Astrocyte of the hippocampus (primary cell): ENCODE data around the gene CHRNB2.
A peak's percentile ranks its signal among the peaks of the same experiment; 100 is the strongest.

ENCODE experiments used
- DNase-seq: peaks from one replicate; pipeline ENCODE4 v3.0.0; 2011; ENCODE audit warnings: low read depth, low spot score

The CHRNB2 gene

DNA sequence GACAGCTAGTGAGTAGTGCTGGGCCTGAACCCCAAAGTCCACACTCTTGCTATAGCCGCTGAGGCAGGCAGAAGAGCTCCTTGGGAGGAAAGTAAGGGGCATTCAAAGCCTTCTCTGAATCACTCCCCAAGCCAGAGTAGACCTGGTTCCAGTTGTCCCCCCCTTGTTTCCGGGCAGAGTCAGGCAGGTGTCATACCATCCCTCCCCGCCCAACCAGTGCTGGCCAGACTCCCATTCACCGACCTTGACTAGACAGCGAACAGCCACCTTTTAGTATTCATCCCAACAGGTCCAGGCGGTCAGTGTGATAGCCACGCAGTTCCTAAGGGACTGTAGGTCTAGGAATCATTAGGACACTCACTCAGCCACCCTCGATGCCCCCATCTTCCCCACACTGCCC, 11.8 kb downstream of the CHRNB2 start:
- DNase-seq, result no peak

DNA sequence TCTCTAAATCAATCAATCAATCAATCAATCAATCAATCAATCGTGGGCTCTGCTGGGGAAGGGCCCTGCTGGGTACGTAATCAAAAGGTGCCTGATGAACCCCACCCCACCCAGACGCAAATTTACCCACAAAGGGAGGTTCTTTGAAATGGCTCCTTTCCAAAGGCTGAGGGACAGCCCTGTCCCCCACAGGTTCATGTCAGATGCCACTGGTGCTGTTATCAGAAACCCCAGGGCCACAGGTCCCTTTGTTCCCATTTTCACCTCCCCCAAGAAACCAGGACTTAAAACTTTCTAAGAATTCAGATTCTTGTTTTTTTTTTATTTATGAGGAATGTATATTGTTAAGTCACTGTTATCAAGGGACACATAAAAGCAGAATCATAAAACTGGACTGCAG, 14.2 kb downstream of the CHRNB2 start:
- no peak for DNase-seq

DNA sequence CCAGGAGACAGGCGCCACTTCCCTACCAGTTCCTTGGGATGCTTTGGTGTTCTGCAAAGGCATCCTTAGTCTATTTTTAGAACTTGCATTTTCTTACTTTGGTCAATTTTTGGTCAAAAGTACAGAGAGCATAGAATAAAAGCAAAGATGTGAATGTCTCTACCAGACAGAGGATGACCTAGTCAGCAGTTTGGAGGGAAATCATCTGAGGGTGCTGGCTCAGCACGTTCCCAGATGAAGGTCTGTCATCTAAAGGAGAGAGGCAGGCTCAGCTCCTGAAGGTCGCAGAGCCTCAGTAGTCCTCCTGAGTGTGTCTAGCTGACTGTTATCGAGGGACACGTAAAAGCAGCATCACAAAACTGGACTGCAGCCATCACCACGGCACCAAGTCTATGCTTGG, 15.3 kb downstream of the CHRNB2 start:
- no peak for DNase-seq

DNA sequence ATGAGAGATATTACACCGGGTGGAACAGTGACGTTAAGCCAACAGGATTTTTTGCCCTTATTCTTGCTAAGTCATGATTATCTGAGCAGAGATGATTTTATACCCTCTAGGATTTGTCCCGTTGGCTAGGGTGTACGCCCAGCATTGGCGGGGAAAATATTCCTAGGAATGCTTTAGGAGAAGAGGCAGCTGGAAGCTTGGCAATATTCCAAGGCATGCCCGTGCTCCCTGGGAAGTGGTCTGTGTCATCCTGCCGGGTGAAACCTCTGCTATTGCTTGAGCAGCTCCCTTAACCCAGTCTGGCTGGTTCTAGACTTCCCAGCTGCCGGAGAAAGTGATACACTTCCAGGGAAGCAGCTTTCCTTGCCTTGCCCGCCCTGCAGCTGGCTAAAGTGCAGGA, 16.2 kb downstream of the CHRNB2 start:
- peak; percentile 42 for DNase-seq

DNA sequence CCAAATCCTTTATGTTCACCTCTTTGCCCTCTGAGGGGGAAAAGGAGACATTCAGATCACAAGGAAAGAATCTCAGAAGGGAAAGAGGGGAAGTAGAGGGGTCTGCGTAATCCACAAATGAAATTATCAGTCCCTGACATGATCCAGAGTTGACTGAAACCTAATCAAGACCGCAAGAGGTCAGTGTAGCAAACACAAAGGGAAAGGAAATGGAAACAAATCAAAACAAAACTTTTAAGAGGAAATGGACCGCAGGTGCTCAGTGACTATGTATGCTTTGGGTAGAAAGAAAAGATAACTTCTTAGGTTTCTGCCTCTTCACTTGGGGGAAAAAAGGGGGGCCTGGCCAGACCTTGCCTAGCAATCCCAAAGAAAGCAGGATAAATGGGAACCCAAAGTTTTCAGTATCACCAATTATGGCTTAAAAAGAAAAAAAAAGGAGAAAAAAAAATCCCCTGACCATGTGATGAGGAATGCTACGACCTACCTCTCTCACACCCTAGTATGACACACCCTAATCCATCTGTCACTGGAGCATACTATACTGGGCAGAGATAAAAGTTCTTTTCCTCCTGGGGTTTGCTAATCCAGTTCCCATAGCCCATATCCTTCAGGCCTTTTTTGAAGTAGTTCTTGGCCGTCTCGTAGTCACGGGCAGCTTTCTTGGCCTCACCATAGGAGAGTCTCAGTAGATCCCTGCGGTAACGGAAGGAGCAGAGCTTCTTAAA, 16.9 kb downstream of the CHRNB2 start:
- no peak for DNase-seq

DNA sequence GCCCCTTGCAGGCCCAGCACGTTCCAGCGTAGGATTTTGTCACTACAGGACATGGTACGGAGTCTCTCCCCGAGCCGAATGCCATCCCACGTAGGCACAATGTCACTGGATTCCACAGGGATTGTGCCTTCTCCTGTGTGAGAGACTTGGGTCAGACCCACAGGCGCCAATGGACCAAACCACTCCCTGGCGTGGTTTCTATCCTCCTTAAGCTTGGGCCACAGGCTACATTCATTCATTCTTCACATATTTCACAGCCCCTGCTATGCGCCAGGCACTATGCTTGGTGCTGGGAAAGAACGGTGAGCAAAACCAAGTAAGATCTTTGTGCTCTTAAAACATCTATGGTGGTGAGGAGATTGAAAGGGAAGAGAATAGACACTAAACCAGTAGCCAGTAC, 18.7 kb downstream of the CHRNB2 start:
- DNase-seq, result peak; percentile 53

DNA sequence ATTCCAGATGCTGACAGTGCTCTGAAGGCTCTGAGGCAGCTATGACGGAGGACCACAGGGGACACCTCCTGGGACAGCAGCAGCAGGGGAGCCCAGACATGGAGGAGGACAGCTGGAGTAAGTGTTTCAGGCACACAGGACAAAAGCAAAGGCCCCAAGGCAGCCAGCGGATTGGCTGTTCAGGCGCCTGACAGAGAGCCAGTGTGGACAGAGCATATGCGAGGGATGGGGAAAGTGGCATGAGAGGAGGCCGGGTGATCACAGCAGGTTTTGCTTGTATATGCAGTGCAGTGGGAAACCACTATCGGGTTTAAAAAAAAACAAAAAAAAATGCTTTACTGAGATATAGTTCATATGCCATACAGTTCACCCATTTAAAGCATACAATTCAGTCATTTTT, 19.1 kb downstream of the CHRNB2 start:
- no peak for DNase-seq

DNA sequence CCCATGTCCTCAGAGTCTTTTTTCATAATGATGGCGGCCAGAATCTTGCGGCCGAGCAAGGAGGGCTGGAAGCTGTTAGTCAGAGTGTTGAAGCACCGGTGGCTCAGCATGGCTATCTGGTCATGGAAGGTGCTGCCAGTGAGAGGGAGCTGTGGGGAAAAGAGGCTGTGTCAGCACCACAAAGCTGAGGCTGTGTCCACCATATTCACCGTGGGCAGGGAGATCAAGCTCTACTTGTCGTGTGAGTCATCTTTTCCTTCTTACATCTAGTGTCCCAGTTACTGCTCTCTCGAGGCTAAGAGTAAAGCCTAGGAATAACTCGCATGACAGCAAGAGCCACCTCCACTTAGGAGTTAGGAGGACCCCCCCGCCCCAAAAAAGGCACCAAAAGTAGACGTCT, 22.2 kb downstream of the CHRNB2 start:
- DNase-seq, result no peak

DNA sequence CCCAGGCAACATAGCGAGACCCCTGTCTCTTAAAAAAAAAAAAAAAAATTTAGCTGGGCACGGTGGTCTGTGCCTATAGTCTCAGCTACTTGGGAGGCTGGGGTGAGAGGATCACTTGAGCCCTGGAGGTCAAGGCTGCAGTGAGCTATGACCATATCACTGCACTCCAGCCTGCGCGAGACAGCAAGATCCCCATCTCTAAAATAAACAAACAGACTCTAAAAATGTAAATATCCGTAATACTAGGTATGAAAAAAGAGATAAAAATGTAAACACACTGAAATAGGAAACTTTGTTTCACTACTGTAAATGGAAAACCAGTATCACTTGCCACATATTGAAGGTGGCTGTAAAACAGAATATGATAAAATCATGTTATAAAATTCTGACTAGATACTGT, 23.2 kb downstream of the CHRNB2 start:
- DNase-seq, result no peak

DNA sequence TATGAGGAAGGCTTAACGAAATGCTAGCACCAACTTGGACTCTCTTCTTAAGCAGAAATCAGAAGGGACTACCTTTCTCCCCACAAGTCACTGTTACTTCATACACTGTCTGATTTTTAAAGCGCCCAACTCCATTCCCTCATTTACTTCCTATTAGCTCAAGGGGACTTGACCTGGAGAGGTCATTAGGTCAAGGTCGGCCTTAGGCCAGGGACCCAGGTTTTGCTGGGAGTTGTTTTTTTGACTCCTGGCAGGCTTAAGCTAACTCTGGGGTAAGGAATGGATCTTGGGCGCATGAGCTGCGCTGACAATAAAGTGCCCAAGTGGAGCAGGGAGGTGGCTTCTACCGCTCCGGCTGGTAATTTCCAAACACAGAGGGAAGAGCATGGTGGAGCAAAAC, 23.6 kb downstream of the CHRNB2 start:
- DNase-seq, result no peak

DNA sequence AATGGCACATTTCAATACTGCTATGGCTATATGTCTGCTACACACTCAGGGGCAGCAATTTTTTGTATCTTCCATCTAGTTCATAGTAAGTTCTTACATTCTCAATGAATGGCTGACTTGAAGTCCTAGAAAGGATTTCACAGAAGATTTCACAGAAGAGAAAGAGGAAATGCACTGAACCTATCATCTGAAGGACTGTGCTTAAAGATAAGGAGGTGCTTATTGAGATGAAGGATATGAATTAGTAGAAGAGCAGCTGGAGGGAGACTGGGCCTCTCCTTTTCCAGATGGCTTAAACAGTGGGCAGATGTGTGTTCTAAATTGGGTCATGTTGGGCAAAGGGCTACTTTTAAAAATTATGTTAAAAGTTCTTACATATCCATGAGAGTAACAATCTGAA, 25.8 kb downstream of the CHRNB2 start:
- no peak for DNase-seq

DNA sequence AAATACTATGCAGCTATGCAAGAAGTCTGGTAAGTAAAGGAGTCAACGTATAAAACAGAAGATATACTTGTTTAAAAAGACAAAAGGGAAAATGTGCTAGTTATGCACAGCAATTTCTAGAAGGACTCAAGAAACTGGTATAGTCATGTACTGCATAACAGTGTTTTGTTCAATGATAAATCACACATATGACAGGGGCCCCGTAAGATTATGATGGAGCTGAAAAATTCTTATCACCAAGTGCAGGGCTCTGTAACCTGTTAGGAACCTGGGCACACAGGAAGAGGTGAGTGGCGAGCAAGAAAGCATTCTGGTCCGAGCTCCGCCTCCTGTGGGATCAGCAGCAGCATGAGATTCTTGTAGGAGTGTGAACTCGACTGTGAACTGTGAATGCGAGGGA, 27.2 kb downstream of the CHRNB2 start:
- DNase-seq, result no peak

DNA sequence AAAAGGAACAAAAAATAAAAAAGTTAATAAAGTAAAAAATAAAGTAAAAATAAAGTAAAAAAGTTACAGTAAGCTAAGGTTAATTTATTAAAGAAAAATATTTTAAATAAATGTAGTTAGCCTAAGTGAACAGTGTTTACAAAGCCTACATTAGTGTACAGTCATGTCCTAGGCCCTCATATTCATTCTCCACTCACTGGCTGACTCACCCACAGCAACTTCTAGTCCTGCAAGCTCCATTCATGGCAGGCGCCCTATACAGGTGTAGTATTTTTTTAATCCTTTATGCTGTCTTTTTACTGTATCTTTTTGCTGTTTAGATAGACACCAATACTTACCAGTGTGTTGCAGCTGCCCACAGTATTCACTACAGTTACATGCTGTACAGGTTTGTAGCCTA, 28.0 kb downstream of the CHRNB2 start:
- peak; percentile 53 for DNase-seq

DNA sequence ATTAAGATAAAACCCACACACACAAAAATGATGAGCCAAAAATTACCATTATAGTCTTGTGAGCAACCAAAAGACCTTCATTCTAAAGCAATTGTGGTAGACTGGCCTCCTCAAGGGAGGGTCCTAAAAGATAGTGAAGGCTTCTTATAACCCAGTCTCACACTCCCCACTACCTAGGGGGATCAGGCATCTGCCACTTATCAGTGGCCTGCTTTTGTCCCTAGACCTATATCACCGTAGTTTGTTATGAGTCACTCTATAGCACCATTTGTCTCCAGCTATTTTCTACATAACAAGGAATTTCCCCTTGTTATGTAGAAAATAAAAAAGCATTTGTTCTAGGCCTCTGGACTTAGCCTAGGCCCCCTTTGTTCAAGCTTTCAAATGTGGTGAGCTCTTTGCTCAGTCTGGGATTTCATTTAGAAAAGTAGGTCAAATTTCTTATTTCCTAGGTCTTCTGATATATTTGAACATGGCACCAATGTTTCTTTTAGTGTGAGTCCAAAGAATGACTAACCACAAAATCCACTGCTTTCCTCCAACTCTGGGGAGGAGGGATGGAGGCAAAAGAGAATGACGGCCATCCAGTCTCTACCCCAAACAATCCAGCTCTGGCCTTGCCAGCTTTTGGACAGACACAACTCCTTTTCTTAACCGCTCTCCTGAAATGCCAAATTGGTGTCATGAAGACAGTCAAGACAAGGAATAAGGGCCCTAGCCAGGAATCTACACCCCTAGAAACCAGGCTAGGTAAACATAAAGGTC, 31.5 kb downstream of the CHRNB2 start:
- peak; percentile 80 for DNase-seq

DNA sequence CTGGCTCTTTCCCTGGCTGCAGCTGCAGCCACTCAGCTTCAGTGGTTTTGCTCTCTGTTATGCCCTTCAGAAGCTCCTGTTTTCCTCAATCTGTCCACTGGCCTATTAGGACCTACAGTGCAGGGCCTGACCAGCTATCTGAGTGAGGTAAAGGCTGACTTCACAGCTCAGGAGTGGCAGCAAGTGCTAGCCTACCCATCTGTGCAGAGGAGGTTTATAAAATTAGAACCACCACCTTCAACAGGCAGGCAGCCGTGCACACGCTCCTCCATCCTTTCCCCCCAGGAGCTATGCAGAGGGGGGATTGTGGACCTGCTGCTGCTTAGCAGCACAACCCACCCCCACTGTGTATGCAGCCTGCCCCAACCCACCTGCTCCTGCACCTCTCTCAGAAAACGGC, 32.1 kb downstream of the CHRNB2 start:
- no peak for DNase-seq

DNA sequence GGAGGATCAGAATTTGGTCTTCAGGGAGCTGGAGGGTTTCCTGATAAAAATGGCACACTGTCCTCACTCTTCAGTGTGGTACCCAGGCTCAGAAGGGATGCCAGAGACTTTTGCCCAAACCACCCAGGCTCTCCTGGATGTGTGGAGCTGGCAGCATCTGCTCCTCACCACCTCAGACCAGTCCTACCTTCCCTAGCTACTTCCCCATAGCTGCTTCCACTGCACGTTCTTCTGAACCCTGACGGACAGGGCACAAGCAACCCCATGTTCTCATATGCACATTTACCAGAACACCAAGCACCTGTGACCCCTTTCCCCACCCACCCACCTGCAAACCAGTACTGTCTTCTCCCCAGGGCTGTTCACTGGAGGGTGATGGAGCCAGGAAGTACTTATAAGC, 35.7 kb downstream of the CHRNB2 start:
- DNase-seq, result no peak

DNA sequence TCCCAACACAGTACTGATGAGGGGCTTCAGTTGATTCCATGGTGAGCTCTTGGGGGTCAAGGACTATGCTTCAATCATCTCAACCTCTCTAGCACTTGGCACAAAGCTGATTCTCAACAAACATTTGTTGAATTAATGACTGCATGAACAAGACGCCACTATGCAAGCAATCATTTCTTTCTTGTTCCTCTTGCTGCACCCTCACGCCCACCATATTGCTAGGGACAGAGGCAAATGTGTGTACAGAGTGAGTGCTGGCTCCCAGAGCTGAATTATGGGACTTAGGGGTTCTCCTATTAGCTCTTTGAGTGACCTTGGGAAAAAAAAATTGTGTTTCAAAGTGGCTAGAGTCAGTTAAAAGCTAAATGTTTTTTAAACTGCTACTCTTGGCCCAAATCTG, 38.0 kb downstream of the CHRNB2 start:
- DNase-seq, result no peak

DNA sequence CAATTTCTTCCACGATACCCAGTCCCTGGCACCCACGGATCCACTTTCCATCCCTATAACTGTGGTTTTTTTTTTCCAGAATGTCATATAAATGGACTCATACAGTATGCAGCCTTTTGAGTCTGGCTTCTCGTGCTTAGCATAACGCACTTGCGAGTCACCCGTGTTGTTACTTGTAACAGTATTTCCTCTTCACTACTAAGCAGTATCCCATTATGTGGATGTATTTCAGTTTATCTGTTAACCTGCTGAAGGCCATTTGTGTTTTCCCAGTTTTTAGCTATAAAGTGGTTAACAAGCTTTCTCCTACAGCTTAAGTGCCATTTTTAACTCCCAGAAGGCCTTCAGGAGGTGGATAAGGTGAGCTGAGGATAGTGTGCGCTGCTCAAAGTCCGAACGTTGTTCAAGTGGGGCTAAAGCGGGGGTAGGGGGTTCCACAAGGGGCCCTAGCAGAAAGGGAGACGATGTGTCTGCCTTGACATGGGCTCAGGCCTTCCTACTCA, 39.6 kb downstream of the CHRNB2 start:
- peak; percentile 55 for DNase-seq

DNA sequence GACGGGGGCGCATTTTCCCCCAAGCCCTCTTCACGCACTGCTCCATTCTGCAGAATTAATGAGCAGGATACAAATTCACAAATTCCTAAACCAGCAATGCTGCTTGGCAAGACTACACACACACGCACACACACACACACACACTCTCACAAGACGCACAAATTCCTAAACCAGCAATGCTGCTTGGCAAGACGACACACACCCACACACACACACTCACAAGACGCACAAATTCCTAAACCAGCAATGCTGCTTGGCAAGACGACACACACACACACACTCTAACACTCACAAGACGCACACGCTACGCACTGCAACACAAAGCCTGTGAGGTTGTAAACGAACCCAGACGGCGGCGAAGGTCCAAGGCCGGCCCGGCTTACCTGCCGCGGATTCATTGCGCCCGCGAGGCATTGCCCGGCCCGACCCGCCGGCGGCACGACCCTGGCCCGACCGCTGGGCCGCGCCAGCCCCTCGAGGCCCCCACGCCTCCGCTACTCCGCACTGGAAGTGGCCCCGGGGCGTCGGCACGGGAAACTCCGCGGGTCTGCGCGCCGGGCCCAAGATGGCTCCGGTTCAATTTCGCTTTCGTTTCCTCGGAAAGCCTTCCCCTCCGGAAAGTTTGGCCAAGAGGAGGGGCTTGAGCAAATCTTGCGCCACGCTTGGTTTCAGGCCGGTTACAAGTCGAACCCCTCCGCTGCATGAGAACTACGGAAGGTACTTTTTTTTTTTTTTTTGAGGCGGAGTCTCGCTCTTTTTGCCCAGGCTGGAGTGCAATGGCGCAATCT, 40.2 kb downstream of the CHRNB2 start, which contains the start of gene ADAR:
Gene ADAR (minus strand): TSS at position 578 of the 788 bp plus-strand sequence. CDS start 180 bp downstream, at position 398.
- peak; percentile 97 for DNase-seq

DNA sequence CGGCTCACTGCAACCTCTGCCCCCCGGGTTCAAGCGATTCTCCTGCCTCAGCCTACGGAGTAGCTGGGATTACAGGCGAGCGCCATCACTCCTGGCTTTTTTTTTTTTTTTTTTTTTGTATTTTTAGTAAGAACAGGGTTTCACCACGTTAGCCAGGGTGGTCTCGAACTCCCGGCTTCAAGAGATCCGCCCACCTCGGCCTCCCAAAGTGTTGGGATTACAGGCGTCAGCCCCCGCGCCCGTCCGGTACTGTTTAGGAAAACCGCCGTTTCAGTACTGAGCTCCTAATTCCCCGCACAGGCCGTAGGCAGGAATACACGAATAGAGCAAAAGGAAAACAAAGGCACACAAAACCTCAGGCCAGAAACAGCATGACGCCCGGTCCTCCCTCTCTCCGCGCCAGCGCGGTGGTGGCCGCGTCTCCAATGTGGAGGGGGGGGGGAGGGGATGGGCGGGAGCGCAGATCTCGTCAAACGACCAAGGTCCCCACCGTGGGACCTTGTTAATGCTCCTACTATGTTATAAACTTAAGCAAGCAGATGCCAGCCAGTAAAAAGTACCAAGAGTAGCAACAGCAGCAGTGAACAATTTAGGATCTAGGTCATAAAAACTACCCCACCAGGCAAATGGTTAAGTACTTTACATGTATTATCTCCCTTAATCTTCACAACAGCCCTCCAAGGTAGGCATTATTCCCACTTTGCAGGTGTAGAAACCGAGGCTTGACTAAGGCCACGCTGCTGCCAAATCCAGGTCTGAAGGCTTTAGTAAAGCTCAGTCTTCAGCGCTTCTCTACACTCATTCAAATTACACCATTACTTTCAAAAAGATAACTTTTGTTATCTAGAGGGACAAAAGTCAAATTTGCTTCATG, 41.1 kb downstream of the CHRNB2 start:
- DNase-seq, result peak; percentile 82
